GM21381 (cell line): ENCODE results near the gene FBXL20.

ENCODE experiments used
- ATAC-seq: cut with Tn5 transposase; IDR thresholded peaks from one replicate; pipeline ENCODE4 v1.9.1; 2021; ENCODE audit warnings: mild to moderate bottlenecking, moderate library complexity; ENCODE audit not compliant: unreplicated experiment

The FBXL20 gene

DNA sequence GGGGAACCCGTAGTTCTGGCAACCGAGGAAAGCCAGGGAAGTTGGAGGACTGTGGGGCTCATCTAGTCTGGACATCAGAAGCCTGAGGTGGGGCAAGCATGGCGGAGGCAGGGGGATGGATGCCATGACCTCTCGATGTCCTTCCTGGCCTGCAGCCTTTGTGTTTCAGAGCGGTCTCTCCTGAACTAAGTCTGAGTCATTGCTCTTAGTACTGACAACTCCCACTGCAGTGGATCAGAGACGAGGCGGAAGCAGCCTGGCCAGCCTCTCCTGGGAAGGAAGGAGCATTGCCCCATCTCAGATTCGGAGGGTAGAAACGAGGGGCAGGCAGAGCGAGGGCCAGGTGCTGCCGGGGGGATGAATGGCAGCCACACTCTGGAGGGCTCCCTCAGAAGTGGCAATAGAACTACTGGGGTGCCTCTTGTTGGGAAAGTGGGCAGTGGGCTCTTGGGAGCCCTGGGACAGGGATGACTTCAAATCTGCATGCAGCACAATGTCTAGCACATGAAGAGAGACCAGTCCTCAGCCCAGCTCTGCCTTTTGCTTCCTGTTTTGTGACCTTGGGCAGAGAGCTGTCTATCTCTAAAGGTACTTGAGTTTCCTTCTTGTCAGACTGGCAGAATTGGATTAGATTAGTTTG lies 172.0 kb downstream of the FBXL20 start:
- ATAC-seq, result no peak

DNA sequence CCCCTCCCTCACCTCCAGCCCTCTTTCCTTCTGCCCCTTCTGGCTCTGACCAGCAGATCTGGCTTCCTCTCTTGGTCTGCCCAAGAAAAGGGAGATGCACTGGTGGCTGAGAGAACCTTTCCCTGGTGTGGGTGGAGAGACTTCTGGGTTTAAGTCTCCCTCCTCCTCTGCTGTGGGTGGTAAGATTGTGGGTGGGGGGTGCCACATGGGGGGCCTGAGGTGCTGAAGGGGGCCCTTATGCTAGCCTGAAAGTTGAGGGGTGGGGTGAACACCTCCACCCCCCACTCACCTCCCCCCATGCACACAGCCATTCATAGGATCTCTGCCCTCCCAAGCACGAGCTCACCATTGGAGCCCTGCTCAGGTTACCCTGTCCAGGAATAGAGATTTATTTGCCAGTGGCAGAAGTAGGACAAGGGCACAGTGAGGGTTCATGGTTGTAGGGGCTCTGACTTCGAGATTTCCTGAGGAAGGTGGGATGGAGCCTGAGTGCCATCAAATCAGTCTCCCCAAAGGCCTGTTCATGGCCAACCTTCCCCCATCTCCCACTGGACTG lies 174.0 kb downstream of the FBXL20 start:
- ATAC-seq, result no peak

DNA sequence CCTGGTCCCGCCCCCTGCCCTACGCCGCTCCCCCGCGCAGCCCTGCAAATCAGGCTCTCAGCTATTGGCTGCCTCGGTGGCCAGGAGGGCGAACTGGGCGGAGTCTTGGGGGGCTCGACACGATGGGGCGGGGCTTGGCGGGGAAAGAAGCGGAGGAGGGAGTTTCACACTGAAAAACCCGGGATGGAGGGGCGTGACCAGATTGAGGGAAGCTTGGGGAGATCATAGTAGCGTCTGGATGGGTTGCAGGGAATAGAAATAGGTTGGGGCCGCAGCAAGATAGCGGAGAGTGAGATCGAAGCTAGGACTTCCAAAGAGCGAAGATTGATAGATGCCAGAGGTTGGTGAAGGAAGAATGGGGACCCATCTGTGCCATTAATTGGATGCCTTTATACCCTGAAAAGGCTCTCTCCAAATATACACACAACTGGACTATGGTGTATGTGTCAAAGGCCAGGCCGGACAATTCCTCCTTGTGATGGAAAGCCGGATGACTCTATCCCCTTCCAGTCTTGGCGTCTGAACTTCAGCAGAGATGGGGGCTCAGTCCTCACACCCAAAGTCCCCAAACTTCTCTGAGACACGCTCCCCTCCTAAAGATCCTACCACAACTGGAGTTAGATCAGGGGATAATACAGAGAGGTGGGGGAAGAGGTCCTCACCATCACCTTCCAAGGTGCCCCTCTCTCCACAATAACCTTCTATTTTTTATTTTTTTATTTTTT lies 175.3 kb downstream of the FBXL20 start:
- no peak for ATAC-seq

DNA sequence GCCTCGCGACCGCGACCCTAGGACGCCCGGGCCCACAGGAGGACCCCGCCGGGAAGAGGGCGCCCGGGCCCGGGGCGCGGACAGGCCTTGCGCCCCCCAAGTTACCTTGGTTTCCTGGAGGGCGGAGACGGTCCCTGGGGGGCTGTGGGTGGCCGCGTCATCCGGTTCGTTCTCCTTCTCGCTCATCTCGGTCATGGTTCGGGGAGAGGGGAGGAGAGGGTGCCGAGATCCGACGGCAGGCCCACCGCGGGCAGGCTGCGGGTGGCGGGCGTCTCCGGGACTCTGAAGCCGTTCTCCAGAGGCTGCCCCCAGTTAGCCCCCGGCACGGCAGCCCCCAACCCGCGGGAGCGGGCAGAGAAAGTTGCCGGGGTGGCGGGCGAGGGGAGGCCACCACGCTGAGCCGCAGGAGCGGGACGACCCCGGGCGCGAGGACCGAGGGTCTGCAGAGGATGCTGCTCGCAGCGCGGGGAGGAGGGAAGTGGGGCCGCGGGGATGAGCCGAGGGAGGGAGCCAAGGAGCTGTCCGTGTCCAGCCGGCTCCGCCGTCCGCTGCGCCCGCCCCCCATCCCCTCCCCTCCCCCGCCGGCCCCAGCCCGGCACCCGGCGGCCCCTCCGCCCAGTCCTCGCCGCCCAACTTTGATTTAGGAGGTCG lies 176.0 kb downstream of the FBXL20 start, which contains the start of gene STAC2:
STAC2 (minus strand) TSS at position 638 of the 651 bp plus-strand sequence; CDS start at position 195, 443 bp downstream.
- no peak for ATAC-seq

DNA sequence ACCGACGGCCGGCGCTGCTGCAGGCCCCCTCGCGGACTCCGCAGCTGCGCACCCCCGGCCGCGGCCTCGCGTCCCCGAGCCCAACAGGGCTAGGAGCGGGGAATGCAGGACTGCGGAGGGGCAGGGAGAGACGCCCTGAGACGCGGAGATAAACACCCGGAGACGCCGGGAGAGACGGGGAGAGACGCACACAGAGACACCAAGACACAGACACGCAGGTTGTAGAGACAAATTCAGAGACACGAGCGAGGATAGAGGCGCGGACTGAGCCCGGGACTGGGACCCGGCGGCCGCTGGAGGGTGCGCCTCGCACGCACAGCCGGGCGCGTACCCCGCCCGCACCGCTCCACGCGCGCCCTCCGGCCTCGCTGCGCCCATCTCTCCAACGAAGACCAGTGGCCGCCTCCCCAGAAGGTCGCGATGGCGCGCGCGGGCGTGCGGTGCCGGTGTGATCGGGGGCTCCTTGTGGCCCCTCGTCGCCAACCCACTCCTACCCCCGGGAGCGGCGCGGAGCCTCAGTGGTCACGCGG lies 176.6 kb downstream of the FBXL20 start:
- ATAC-seq, result no peak

DNA sequence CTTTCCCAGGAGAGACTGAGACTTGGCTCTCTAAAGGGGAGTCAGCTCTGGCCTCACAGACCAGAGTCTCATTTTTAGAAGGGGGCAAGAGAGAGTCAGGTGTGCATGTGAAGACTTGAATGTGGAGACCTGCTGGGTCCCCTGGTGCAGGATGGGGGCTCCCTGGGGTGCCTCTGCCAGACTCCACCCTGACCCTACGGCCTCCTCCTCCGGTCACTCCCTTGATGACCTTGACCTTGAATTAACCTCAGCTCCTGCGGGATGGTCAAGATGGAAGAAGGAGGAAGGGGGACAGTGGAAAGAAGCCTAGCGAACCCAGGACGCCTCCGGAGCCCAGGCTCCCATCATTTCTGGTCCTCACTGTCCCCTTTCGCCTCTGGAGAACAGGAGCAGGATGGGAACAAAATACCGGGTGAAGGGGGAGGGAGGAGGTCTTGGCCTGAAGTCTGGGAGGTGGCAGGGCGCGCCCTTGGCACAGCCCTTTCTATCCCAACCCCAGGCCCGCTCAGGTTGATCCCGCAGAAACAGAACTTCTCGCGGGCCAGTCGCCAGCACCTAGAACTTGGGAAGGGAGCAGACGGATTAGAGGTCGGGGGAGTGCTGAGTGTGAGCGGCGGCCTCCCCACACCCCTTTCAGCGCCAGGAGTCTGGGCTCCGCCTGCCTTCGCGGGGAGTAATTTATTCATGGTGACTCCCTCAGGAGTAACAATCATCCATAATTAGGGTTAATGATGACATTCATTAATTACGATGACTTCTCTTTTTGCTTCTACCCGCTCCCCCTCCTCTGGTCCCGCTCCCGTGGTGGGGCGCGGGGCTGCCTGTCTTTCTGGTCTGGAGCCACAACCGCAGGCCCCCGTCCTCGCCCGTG lies 177.3 kb downstream of the FBXL20 start:
- ATAC-seq, result no peak

DNA sequence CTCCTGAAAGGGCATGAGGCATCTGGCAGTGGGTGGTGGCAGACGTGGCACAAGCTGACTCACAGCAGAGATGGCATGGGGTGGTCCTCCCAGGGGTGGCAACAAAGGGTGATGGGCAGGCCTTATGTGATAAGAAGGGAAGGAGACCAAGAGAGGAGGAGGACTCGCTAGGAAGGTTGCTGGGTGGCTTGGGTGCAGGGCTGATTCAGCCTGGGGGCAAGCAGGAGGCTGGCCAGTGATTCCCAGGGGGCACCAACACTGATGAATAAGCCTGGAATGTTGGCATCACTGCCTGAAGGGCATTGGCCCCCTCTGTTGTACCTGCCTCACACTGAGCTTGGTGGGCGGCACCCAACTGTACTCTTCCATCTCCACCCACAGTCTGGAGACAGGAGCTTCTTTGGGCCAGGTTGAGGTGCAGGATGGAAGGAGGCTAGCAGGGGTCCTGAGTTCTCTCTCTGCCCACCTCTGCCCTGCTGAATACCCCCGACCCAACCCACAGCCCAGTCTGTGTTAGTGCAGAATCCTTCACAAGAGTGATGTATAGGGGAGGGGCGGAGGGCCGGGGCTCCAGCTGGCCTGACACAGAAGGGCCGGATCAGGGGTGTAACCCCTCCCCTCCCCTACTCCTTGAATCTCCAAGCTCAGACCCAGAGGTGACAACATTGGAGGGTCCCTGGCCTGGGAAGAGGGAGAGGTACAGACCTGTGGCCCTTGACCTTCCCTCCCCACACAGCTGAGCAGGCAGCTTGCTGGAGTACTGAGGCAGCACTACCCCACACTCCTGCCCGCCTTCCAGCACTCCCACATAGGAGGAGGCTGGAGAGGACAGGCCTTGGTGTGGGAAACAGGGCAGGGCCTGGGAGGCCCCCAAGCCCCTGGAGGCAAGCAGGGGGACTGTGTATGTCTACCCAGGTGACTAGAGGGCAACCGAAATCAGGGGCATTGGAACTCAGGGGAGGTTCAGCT lies 178.3 kb downstream of the FBXL20 start:
- no peak for ATAC-seq

DNA sequence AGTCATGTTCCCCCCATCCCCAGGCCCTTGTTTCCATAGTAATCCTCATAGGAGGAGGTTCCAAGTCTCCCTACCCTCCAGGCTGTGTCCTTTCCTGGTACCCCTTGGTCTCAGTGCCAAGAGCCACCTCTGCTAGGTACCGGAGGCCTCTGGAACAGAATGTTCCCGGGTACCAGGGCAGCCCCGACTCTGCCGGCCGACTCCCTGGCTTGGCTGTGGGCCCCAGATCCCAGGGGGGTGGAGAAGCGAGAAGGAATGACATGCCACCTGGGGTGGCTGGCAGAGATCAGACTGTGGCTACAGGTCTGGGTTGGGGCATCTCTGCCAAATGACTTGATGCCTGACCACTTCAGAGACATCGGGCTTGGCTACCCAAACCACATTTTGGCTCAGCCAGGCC lies 179.3 kb downstream of the FBXL20 start:
- no peak for ATAC-seq

DNA sequence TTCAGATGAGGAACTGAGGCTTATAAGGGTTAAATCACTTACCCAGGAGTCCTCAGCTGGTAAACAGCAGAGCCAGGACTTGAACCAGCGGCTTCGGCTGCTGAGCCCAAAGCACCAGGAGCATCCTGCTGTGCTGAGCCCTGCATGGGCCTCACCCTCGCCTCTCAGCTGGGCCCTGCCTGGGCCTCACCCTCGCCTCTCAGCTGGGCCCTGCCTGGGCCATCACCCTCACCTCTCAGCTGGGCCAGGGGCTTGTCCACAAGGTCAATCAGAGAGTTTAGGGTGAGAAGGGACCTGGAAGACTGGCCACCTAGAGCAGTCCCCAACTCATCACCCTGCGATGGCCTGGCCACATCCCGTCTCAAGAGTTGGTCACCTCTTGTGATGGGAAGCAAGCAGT lies 179.9 kb downstream of the FBXL20 start:
- ATAC-seq, result no peak

DNA sequence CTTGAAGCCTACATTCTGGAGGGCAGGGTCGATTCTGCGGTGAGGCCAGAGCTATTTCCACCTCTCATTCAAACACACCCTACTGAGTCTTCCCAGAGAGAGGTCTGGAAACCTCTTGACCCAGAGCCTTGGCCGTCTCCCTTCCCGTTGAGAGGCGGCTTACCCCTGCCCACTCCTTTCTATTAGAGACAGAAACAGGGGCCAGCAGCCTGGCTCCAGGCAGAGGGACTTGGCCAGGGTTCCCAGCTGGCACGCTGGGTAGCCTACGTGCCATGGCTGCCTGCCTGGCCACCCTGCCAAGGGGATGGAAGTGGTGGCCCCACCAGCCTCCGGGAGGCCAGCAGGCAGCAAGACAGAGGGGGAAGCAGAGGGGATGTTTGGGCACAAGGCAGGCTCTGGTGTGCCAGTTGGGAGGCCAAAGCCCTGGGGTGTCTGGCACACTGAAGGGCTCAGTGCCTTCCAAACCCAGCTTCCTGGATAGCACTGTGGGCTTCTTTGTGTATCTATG lies 181.7 kb downstream of the FBXL20 start:
- ATAC-seq, result no peak

DNA sequence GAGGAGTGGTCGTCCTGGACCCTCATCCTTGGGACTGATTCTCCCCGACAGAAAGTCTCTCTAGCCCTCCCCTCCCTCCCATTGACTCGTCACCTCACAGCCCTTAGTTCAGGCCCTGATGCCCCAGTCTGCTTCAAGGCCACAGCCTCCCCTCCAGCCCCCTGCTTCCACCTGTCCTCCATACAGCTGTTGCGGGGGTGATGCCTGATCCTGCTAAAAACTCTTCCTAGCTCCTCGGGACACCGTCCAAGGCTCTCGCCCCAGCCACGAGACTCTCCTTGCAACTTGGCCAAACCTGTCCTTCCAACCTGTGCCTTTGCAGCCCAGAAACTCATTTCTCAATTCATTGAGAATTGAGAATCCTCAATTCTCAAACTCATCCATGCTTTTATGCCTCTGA lies 182.5 kb downstream of the FBXL20 start:
- ATAC-seq, result no peak

DNA sequence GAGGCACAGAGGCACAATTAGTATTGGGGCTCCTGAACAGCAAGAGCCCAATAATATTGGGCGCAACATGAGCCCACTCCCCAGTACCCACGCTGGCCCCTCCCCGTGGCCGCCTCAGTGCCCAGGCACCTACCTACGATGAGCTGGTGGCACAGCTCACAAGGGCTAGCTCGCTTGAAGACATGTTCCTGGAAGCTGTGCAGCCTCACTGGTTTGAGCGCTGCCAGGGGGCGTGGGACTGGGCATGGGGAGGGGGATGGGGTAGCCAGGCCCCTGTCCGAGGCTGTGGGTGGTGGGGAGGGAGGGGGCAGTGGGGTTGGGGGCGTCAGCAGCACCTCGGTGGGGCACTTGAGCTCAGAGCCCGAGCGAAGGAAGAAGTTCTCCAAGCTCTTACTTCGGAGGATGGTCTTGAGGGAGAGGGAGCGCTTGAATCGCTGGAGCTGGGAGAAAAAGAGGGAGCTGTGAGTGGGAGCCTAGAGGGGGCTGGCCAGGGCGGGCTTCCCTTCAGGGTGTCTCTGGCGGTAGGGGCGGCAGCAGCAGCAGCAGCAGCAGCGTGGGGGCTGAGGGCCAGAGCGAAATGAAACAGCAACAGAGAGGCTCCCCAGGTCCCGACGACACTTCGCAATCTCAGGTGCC lies 183.6 kb downstream of the FBXL20 start:
- no peak for ATAC-seq

DNA sequence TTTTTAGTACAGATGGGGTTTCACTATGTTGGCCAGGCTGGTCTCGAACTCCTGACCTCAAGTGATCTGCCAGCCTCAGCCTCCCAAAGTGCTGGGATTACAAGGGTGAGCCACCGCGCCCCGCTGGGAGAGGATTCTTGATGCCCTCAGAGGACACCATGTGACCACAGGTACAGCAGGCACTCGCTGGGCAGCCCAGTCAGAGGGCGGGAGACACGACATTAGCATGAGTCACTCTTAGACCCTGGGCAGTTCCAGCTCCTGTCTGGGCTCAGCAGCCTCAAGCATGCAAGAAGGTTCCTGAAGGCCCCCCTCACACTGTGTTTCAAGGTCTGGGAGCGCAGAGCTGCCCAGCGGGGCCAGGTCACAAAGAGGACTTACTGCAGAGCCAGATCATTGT lies 187.6 kb downstream of the FBXL20 start:
- ATAC-seq, result no peak

DNA sequence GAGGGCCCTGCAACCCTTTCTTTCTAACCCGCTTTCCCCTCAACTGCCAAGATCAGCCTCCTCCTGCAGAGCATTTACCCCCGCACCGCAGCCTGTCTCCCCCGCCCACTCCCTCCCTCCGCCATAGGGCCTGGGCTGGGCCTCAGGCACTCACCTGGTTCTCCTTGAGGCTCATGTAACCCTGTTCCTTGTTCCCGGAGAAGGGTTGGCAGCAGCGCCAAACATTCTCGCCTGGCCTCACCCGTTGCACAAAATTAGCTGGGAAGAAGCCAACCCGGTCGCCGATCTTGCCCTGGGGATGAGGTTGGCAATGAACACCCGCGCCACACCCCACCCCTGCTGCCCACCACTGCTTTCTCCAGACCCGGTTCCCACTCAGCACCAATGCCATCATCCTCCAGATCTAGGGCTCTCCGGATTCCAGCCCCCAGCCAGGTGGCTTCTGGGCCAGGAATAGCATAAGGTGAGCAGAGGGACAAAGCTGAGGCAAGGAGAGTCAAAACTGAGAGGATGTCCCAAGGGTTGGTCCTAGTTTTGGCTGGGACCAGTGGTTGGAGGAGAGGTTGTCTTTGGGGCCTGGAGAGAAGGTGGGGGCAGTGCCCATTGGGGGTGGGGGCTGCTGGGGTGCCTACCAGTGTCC lies 188.5 kb downstream of the FBXL20 start:
- no peak for ATAC-seq

DNA sequence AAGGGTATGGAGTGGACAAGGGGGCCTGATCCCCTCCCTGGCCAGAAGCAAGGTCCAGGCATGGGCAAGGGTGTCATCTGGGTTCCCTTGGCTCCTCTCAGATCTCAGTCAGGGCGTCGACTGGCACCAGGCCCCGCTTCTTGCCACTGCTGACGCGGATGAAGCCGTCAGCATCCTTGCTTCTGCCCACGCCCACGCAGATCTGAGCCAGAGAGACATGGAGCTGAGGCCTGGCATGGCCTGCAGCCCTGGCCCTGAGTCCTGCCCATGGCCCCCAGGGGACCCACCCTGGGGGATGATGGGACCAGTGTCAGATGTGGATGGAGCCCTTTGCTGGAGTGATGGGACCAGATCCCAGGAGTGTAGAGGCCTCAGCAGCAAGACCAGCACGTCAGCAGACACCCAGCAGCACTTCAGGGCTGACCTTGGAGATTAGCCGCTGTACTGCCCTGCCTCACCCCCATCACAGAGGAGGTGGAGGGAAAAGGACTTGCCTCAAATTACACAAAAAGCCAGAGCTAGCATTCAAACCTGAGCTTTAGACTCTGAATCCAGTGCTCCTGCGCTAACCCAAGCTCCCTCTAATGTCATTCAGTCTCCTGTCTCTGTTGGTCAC lies 189.1 kb downstream of the FBXL20 start:
- no peak for ATAC-seq

DNA sequence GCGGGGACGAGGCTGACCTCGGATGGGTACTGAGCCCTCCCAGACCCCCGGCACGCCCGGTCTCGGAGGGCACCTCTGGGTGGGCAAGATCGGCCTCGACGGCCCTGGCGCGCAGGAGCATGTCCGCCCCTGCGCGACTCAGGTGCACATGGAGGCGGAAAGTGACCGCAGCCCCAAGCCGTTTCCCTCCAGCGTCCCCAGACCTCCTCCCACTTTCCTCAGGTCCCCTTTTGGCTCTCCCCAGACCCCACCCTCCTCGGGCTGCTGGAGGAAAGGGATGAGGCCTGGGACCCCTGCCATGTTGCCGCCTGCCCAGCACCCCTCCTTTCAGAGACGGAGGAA lies 191.4 kb downstream of the FBXL20 start:
- no peak for ATAC-seq

DNA sequence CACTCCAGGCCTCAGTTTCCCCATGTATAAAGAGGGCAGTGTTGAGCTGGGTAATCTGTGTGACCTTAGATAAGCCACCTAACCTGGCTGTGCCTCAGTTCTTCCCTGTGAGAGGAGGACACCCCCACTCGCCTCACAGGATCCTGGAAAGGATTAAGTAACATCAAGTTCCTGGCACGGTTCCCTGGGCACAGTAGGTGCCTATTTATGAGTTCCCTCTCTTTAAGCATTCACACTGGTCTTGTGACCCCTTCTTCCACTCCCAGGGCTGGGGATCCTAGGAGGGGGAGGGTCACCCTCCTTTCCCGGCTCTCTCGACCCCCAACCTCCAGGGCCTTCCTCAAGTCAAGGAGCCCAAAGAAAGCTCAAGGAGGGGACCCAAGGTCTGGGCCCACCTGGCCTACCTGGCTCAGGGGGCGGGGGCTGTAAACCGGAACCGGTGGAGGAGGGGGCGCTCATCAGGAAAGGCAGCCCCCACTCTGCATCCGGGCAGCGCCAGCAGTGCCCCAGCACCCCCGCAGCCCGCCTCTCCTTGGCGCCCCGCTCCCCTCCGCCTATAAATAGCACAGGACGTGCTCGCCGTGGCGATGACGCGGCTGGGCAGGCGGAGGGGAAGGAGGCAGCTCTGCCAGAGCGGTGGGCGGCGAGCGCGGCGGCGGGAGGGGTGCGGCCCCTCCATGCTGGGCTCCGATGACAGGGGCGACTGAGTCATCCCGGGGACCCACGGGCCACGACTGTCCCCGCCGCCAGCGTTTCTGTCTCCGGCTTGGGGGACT lies 191.9 kb downstream of the FBXL20 start:
- ATAC-seq, result no peak
